Liver (tissue), 9 donors: ENCODE measurements around the gene BTRC. TPM values are rescaled to one million over a fixed set of nuclear protein-coding genes. Genes with fewer than 3 reads are reported as not detected.

Source experiments
- DNase-seq: peaks from one replicate; pipeline ENCODE4 v3.0.0-alpha.2; 2017; ENCODE audit warnings: low spot score
- H3K27ac ChIP-seq, 2 donors: one replicate each; pipeline ENCODE4 v1.7.0; 2013; ENCODE audit warnings: inconsistent platforms in 2 of 2, low read length in 2 of 2, control low read depth in 1 of 2, low read depth in 1 of 2, mild to moderate bottlenecking in 1 of 2
- H3K27me3 ChIP-seq, 4 donors: one replicate each; pipeline versions ENCODE4 v1.6.1 to v1.7.0; 2013; ENCODE audit warnings: low read length in 3 of 4, inconsistent platforms in 1 of 4, mild to moderate bottlenecking in 1 of 4, moderate library complexity in 1 of 4; ENCODE audit not compliant: control insufficient read depth in 4 of 4, insufficient read depth in 4 of 4
- H3K36me3 ChIP-seq, 4 donors: one replicate each; pipeline versions ENCODE4 v1.6.1 to v1.7.0; 2013; ENCODE audit warnings: low read length in 3 of 4, mild to moderate bottlenecking in 3 of 4, low read depth in 1 of 4, moderate library complexity in 1 of 4; ENCODE audit not compliant: control insufficient read depth in 4 of 4, insufficient read depth in 3 of 4
- H3K4me1 ChIP-seq, 4 donors: one replicate each; pipeline versions ENCODE4 v1.6.1 to v1.7.0; 2013; ENCODE audit warnings: low read length in 3 of 4, mild to moderate bottlenecking in 3 of 4, moderate library complexity in 1 of 4; ENCODE audit not compliant: control insufficient read depth in 4 of 4, insufficient read depth in 4 of 4
- H3K4me3 ChIP-seq, 3 donors: one replicate each; pipeline versions ENCODE4 v1.6.1 to v1.7.0; 2013; ENCODE audit warnings: low read length in 3 of 3, control low read depth in 1 of 3, low read depth in 1 of 3, mild to moderate bottlenecking in 1 of 3
- H3K9ac ChIP-seq, 2 donors: one replicate each; pipeline ENCODE4 v1.7.0; 2013; ENCODE audit warnings: low read length in 2 of 2, mild to moderate bottlenecking in 2 of 2, moderate library complexity in 2 of 2, control low read depth in 1 of 2, low read depth in 1 of 2
- H3K9me3 ChIP-seq, 4 donors: one replicate each; pipeline versions ENCODE4 v1.6.1 to v1.7.0; 2013; ENCODE audit warnings: low read length in 3 of 4; ENCODE audit not compliant: control insufficient read depth in 4 of 4
- ATF3 ChIP-seq: IDR thresholded peaks from 2 replicates; pipeline ENCODE4 v1.6.1; 2016; ENCODE audit warnings: antibody characterized with exemption
- CTCF ChIP-seq: fragments of 150-350 bp; IDR thresholded peaks from 2 replicates; pipeline ENCODE4 v1.5.1; 2017; ENCODE audit warnings: improper control_type of control experiment, low read depth, low read length; ENCODE audit not compliant: missing input control
- EGR1 ChIP-seq, 2 donors: IDR thresholded peaks; 2 replicates each; pipeline ENCODE4 v1.6.1; 2016 to 2018; ENCODE audit warnings: antibody characterized with exemption in 2 of 2, low read depth in 2 of 2
- FOXA1 ChIP-seq: IDR thresholded peaks from 2 replicates; pipeline ENCODE4 v1.6.1; 2016; ENCODE audit warnings: antibody characterized with exemption
- FOXA2 ChIP-seq: IDR thresholded peaks from 2 replicates; pipeline ENCODE4 v1.6.1; 2016; ENCODE audit warnings: antibody characterized with exemption
- GABPA ChIP-seq, 2 donors: IDR thresholded peaks in 1 of 2; conservative IDR thresholded peaks in 1 of 2; 2 replicates each; pipeline ENCODE4 v1.6.1; 2016; ENCODE audit warnings: antibody characterized with exemption in 2 of 2, mild to moderate bottlenecking in 1 of 2, moderate library complexity in 1 of 2
- HNF4A ChIP-seq, 2 donors: conservative IDR thresholded peaks; 2 replicates each; pipeline ENCODE4 v1.6.1; 2016; ENCODE audit warnings: antibody characterized with exemption in 2 of 2, mild to moderate bottlenecking in 2 of 2
- HNF4G ChIP-seq: IDR thresholded peaks from 2 replicates; pipeline ENCODE4 v1.6.1; 2016; ENCODE audit warnings: antibody characterized with exemption
- JUND ChIP-seq, 2 donors: IDR thresholded peaks; 2 replicates each; pipeline ENCODE4 v1.6.1; 2016; ENCODE audit warnings: antibody characterized with exemption in 2 of 2
- NR2F2 ChIP-seq: IDR thresholded peaks from 2 replicates; pipeline ENCODE4 v1.6.1; 2016; ENCODE audit warnings: antibody characterized with exemption
- RAD21 ChIP-seq, 2 donors: IDR thresholded peaks; 2 replicates each; pipeline ENCODE4 v1.6.1; 2016; ENCODE audit warnings: antibody characterized with exemption in 2 of 2, mild to moderate bottlenecking in 2 of 2
- REST ChIP-seq: IDR thresholded peaks from 2 replicates; pipeline ENCODE4 v1.6.1; 2016; ENCODE audit warnings: antibody characterized with exemption, mild to moderate bottlenecking
- RXRA ChIP-seq, 2 donors: IDR thresholded peaks; 2 replicates each; pipeline ENCODE4 v1.6.1; 2017 to 2018; ENCODE audit warnings: antibody characterized with exemption in 2 of 2, mild to moderate bottlenecking in 1 of 2
- SP1 ChIP-seq: IDR thresholded peaks from 2 replicates; pipeline ENCODE4 v1.6.1; 2018; ENCODE audit warnings: antibody characterized with exemption, mild to moderate bottlenecking
- TAF1 ChIP-seq: conservative IDR thresholded peaks from 2 replicates; pipeline ENCODE4 v1.6.1; 2016; ENCODE audit warnings: antibody characterized with exemption, mild to moderate bottlenecking
- YY1 ChIP-seq: IDR thresholded peaks from 2 replicates; pipeline ENCODE4 v1.6.1; 2016; ENCODE audit warnings: antibody characterized with exemption, mild to moderate bottlenecking
- ZBTB33 ChIP-seq: IDR thresholded peaks from 2 replicates; pipeline ENCODE4 v1.6.1; 2016; ENCODE audit warnings: antibody characterized with exemption
- WGBS: extraction: QIAGEN DNeasy Blood & Tissue Kit; methylation state at CpG from one replicate; pipeline ENCODE4 v1.1.7; 2013; 5-methylcytosine and 5-hydroxymethylcytosine counted together
- polyA plus RNA-seq, 2 donors: library from polyadenylated mRNA; stranded (reverse) in 1 of 2; unstranded in 1 of 2; fragments of 200-250 nt in 1 of 2; fragments of >200 nt in 1 of 2; fragmentation: Nextera tagmentation in 1 of 2; extraction: Ambion mirVana in 1 of 2; gene quantifications; one replicate each; pipeline versions ENCODE4 v1.2.1 to v1.2.3, GENCODE V29; 2013 to 2015
- total RNA-seq, 2 donors: library from RNA; depleted of rRNA; stranded (reverse); fragments of >200 nt; gene quantifications; one replicate each; pipeline ENCODE4 v1.2.3, GENCODE V29; 2014
- TF ChIP-seq, protein P1 (sequence below): IDR thresholded peaks from 2 replicates; pipeline ENCODE4 v1.6.1; 2016; ENCODE audit warnings: antibody characterized with exemption
- donor health status: healthy.
- donor health status: healthy.
- donor health status: healthy.
- donor health status: healthy.
- donor health status: healthy.

The BTRC gene
- total and polyA plus RNA-seq, 4 donors: 2.7 to 28.2 (median 5.9) TPM

DNA sequence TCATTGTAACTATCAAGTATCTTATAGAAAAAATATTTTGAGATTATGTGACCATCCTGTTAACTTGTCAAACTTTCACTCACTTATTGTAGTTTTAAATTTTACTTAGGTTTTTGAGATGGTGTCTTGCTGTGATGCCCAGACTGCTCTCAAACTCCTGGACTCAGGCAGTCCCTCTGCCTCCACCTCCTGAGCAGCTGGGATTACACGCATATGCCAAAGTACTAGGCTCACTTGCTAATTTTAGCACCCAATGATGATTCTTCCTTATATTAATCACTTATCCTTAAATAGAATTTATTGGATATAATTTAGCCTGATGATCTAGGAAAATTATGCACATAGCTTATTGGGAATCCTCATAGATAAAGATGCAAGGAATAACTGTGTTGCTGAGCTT lies 104.9 kb downstream of the BTRC start:
- no peak overlapping the region for H3K4me3 ChIP-seq
- DNase-seq: no peak
- TF ChIP-seq NR2F2 (no peak), CTCF (no peak), TAF1 (no peak), JUND (IDR thresholded peaks at IDR 0.05) (no peak), SP1 (no peak), RAD21 (IDR thresholded peaks at IDR 0.05) (no peak), FOXA2 (no peak)
- peaks cover 0 to under 1% (median 0%) of the 10 kb centered on the region in 4 donors for H3K4me1 ChIP-seq
- no peaks in the 10 kb centered on the region for H3K9me3 ChIP-seq
- H3K27me3 ChIP-seq: no peaks in the 10 kb centered on the region
- H3K36me3 ChIP-seq: no peaks in the 10 kb centered on the region
- H3K9ac ChIP-seq: no peak overlapping the region
- H3K27ac ChIP-seq: no peak overlapping the region
- WGBS: 94% methylated on average over 1 of the region's 1 CpG

DNA sequence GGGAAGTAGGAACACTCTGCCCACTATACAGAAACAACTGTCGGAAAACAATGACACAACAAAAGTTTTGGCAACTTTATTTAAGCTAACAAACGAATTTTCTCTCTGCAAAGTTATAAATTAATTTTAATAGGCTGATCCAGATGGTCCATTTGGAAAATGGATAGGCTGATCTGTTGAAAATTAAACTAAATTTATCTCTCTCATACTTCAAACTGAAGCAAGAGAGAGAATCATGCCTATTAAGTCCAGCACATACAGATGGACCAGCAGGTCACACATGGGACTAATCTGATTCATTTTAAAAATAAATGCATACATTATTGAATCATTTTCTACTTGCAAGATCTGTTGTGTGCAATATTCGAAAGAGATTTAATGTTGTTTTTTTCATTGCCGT lies 110.1 kb downstream of the BTRC start:
- H3K27me3 ChIP-seq: no peaks in the 10 kb centered on the region
- H3K4me1 ChIP-seq: no peaks in the 10 kb centered on the region
- H3K9me3 ChIP-seq: no peaks in the 10 kb centered on the region
- WGBS: 95% methylated on average over 4 of the region's 4 CpGs
- no peak for TF ChIP-seq ATF3
- TF ChIP-seq, protein P1, sequence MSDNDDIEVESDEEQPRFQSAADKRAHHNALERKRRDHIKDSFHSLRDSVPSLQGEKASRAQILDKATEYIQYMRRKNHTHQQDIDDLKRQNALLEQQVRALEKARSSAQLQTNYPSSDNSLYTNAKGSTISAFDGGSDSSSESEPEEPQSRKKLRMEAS: no peak
- TF ChIP-seq REST: no peak
- TF ChIP-seq JUND (IDR thresholded peaks at IDR 0.05): no peak
- TF ChIP-seq EGR1 (IDR thresholded peaks at IDR 0.05; ENCODE audit: low read depth in 2 of 2): no peak
- TF ChIP-seq HNF4G: no peak
- TF ChIP-seq FOXA2: no peak
- TF ChIP-seq SP1: no peak
- no peak for TF ChIP-seq GABPA (IDR thresholded peaks at IDR 0.05 in 1 of 2, conservative IDR thresholded peaks at IDR 0.05 in 1 of 2)
- no peak for TF ChIP-seq TAF1
- TF ChIP-seq RAD21 (IDR thresholded peaks at IDR 0.05): no peak
- TF ChIP-seq HNF4A (conservative IDR thresholded peaks at IDR 0.05): no peak
- no peak for TF ChIP-seq ZBTB33
- no peak for TF ChIP-seq FOXA1
- no peak for TF ChIP-seq NR2F2
- TF ChIP-seq CTCF: no peak
- TF ChIP-seq YY1: no peak
- TF ChIP-seq RXRA (IDR thresholded peaks at IDR 0.05): no peak
- H3K27ac ChIP-seq: no peak overlapping the region
- no peak for DNase-seq
- no peak overlapping the region for H3K9ac ChIP-seq
- no peak overlapping the region for H3K4me3 ChIP-seq
- H3K36me3 ChIP-seq: no peaks in the 10 kb centered on the region
